CD4-positive, alpha-beta memory T cell (primary cell): ENCODE results near the gene GYG2. TPM values are rescaled to one million over a fixed set of nuclear protein-coding genes. Genes with fewer than 3 reads are reported as not detected.
A peak's percentile ranks its signal among the peaks of the same experiment; 100 is the strongest.
"Not testable (repeated sequence)": the region's sequence is repeated elsewhere in the genome, so short reads cannot be mapped to it uniquely, and the experiment has no call there.

Experiments used
- CTCF ChIA-PET: fragments of 350-600 bp; sonication (Branson Sonifier 250); formaldehyde crosslinking; loops from one replicate; lab custom pipeline; 2021; ENCODE audit warnings: inconsistent platforms; ENCODE audit not compliant: partially characterized antibody; lab: Charles Lee
- POLR2A ChIA-PET: fragments of 350-600 bp; sonication (Branson Sonifier 250); formaldehyde crosslinking; loops from one replicate; lab custom pipeline; 2021; ENCODE audit not compliant: partially characterized antibody; lab: Charles Lee
- DNase-seq, 5 donors: peaks; one replicate each; pipeline versions ENCODE4 v3.0.0 to v3.0.0-alpha.2; 2020 to 2022; ENCODE audit warnings: mixed read lengths in 1 of 5
- H3K27ac ChIP-seq: one replicate; pipeline ENCODE4 v1.7.0; 2013; ENCODE audit warnings: low read depth, low read length
- H3K27me3 ChIP-seq: 2 replicates; pipeline ENCODE4 v1.7.0; 2013; ENCODE audit warnings: mild to moderate bottlenecking, low read length, moderate library complexity; ENCODE audit not compliant: insufficient read depth
- H3K36me3 ChIP-seq: 2 replicates; pipeline ENCODE4 v1.7.0; 2013; ENCODE audit warnings: mild to moderate bottlenecking, low read length, moderate library complexity; ENCODE audit not compliant: insufficient read depth
- H3K4me1 ChIP-seq: 2 replicates; pipeline ENCODE4 v1.7.0; 2013; ENCODE audit warnings: mild to moderate bottlenecking, low read length, moderate library complexity; ENCODE audit not compliant: insufficient read depth
- H3K4me3 ChIP-seq, 2 donors: one replicate each; pipeline ENCODE4 v1.7.0; 2013; ENCODE audit warnings: low read length in 2 of 2, mild to moderate bottlenecking in 1 of 2
- H3K9me3 ChIP-seq, 2 donors: one replicate each; pipeline ENCODE4 v1.7.0; 2013; ENCODE audit warnings: low read length in 2 of 2, control low read depth in 1 of 2; ENCODE audit not compliant: control insufficient read depth in 1 of 2
- H3K27ac Mint-ChIP-seq, 7 donors: one replicate each; pipeline ENCODE4 v1.8.0; 2020 to 2021; ENCODE audit warnings: mixed read lengths in 7 of 7, mild to moderate bottlenecking in 6 of 7, inconsistent platforms in 3 of 7, moderate library complexity in 3 of 7
- H3K27me3 Mint-ChIP-seq, 2 donors: one replicate each; pipeline ENCODE4 v1.8.0; 2020 to 2021; ENCODE audit warnings: mixed read lengths in 2 of 2
- H3K36me3 Mint-ChIP-seq, 2 donors: one replicate each; pipeline ENCODE4 v1.8.0; 2020 to 2021; ENCODE audit warnings: mixed read lengths in 2 of 2, inconsistent platforms in 1 of 2, mild to moderate bottlenecking in 1 of 2
- H3K4me1 Mint-ChIP-seq, 4 donors: one replicate each; pipeline ENCODE4 v1.8.0; 2020 to 2021; ENCODE audit warnings: mixed read lengths in 4 of 4, mild to moderate bottlenecking in 1 of 4
- H3K4me3 Mint-ChIP-seq, 8 donors: one replicate each; pipeline ENCODE4 v1.8.0; 2020 to 2021; ENCODE audit warnings: mixed read lengths in 8 of 8, mild to moderate bottlenecking in 7 of 8, moderate library complexity in 6 of 8, inconsistent platforms in 3 of 8
- H3K9me3 Mint-ChIP-seq, 8 donors: one replicate each; pipeline ENCODE4 v1.8.0; 2020 to 2021; ENCODE audit warnings: mixed read lengths in 8 of 8, mild to moderate bottlenecking in 5 of 8, inconsistent platforms in 3 of 8, moderate library complexity in 1 of 8
- intact Hi-C: fragments of 100-400 bp; cut with micrococcal nuclease; formaldehyde crosslinking; loops from one replicate; pipeline ENCODE4 v1.15.1; 2023
- polyA plus RNA-seq, 2 donors: library from polyadenylated mRNA; unstranded; fragments of 300-500 nt; fragmentation: Illumina TruSeq; gene quantifications; one replicate each; pipeline ENCODE4 v1.2.3, GENCODE V29; 2021
- total RNA-seq, 2 experiments: library from RNA; stranded (reverse); gene quantifications; one replicate each; pipeline ENCODE4 v1.2.3, GENCODE V29; 2021

Gene GYG2
- total and polyA plus RNA-seq, 4 experiments from 2014 or later: not detected

DNA sequence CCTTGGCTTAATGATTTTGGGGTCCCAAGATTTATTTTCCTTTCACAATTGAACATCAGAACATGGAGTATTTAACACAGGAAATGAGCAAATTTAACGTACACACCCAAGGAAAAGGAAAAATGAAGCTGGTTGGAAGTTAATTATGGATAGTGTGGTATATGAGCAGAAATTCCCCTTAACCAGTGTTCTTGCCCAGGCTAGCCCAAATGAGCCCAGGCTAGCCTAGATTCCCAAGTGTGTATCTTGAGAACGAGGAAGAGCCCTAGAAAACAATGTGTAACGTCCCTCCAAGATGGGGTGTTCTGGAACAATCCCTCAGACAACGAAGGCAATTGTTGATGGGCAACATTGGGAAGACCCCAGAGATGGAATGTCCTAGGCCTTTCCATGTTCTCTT lies 43.2 kb upstream of the GYG2 start:
- H3K4me1 Mint-ChIP-seq: peaks cover 8 to 14% (median 10%) of the 10 kb centered on the region in 4 donors
- ChIA-PET POLR2A (no interaction called here), CTCF (no interaction called here)
- H3K27me3 Mint-ChIP-seq: peaks cover 0 to 2% of the 10 kb centered on the region in 2 donors
- intact Hi-C loops: no loop called here
- H3K36me3 Mint-ChIP-seq: no peaks in the 10 kb centered on the region
- Histone ChIP-seq H3K4me1 (no peaks in the 10 kb centered on the region), H3K4me3 (no peak overlapping the region), H3K27ac (no peak overlapping the region), H3K27me3 (no peaks in the 10 kb centered on the region), H3K9me3 (no peaks in the 10 kb centered on the region), H3K36me3 (no peaks in the 10 kb centered on the region)
- no peak overlapping the region for H3K4me3 Mint-ChIP-seq
- peaks cover 0 to 2% (median 0%) of the 10 kb centered on the region in 8 donors for H3K9me3 Mint-ChIP-seq
- no peak for DNase-seq
- H3K27ac Mint-ChIP-seq: no peak overlapping the region

GRCh38 chrX:2788980-2789379 lies 39.8 kb upstream of the GYG2 start:
- no peak overlapping the region for H3K4me3 Mint-ChIP-seq
- Histone ChIP-seq H3K9me3 (no peaks in the 10 kb centered on the region), H3K4me3 (no peak overlapping the region), H3K36me3 (no peaks in the 10 kb centered on the region), H3K27me3 (no peaks in the 10 kb centered on the region), H3K27ac (no peak overlapping the region), H3K4me1 (no peaks in the 10 kb centered on the region)
- peaks cover 0 to 3% of the 10 kb centered on the region in 2 donors for H3K27me3 Mint-ChIP-seq
- H3K4me1 Mint-ChIP-seq: no peaks in the 10 kb centered on the region
- peaks cover 0 to 5% of the 10 kb centered on the region in 2 donors for H3K36me3 Mint-ChIP-seq
- H3K27ac Mint-ChIP-seq: no peak overlapping the region
- ChIA-PET POLR2A (no interaction called here), CTCF (no interaction called here)
- no peak for DNase-seq
- intact Hi-C loops: no loop called here
- H3K9me3 Mint-ChIP-seq: peaks cover 0 to 2% (median 0%) of the 10 kb centered on the region in 8 donors

- DNase-seq: no peak
- no peaks in the 10 kb centered on the region for H3K4me1 Mint-ChIP-seq
- no peak overlapping the region for H3K27ac Mint-ChIP-seq
- peaks cover 0 to 2% (median 0%) of the 10 kb centered on the region in 8 donors for H3K9me3 Mint-ChIP-seq
- Histone ChIP-seq H3K27me3 (no peaks in the 10 kb centered on the region), H3K4me3 (no peak overlapping the region), H3K9me3 (no peaks in the 10 kb centered on the region), H3K27ac (no peak overlapping the region), H3K36me3 (no peaks in the 10 kb centered on the region), H3K4me1 (no peaks in the 10 kb centered on the region)
- H3K27me3 Mint-ChIP-seq: peaks cover 0 to 3% of the 10 kb centered on the region in 2 donors
- ChIA-PET CTCF (no interaction called here), POLR2A (no interaction called here)
- intact Hi-C loops: no loop called here
- H3K4me3 Mint-ChIP-seq: no peak overlapping the region
- H3K36me3 Mint-ChIP-seq: peaks cover 0 to 5% of the 10 kb centered on the region in 2 donors
Measured at GRCh38 chrX:2789569-2789968, 39.2 kb upstream of the GYG2 start.

DNA sequence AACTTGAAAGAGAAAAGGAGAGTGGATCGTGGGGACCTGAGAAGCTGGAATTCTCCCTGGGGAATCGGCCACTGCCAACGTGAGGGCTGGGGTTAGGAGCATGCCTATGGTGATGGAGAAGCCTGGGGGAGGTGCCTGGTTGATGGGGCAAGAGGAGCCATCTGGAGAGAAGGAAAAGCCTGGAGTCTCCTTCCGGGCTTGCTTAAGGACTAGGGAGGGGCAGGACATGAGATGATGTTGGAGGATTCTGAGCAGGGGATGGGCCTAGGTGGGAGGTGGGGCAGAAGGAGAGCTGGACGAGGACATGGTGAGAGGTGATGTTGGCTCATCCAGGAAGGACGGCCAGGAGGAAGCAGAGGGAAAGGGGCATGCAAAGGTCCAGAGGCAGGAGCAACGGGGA lies 35.0 kb upstream of the GYG2 start:
- Mint-ChIP-seq H3K4me3 (no peak overlapping the region), H3K36me3 (peaks cover 0 to 5% of the 10 kb centered on the region in 2 donors), H3K27me3 (peaks cover 0 to 1% of the 10 kb centered on the region in 2 donors), H3K27ac (peak overlapping the region in 1 of 7 donors; percentile 71), H3K4me1 (no peaks in the 10 kb centered on the region), H3K9me3 (peaks cover 0 to 2% (median 0%) of the 10 kb centered on the region in 8 donors)
- POLR2A ChIA-PET: no interaction called here
- Histone ChIP-seq H3K4me1 (no peaks in the 10 kb centered on the region), H3K27ac (no peak overlapping the region), H3K9me3 (no peaks in the 10 kb centered on the region), H3K4me3 (no peak overlapping the region), H3K36me3 (no peaks in the 10 kb centered on the region), H3K27me3 (no peaks in the 10 kb centered on the region)
- CTCF ChIA-PET: no interaction called here
- intact Hi-C loops: no loop called here
- DNase-seq: no peak

- H3K9me3 ChIP-seq: no peaks in the 10 kb centered on the region
- peaks cover 0 to 2% (median 0%) of the 10 kb centered on the region in 8 donors for H3K9me3 Mint-ChIP-seq
- intact Hi-C loops: no loop called here
- DNase-seq: no peak
- no peak overlapping the region for H3K4me3 ChIP-seq
- H3K4me1 ChIP-seq: no peaks in the 10 kb centered on the region
- H3K27ac Mint-ChIP-seq: no peak overlapping the region
- H3K4me3 Mint-ChIP-seq: no peak overlapping the region
- H3K36me3 ChIP-seq: no peaks in the 10 kb centered on the region
- H3K4me1 Mint-ChIP-seq: no peaks in the 10 kb centered on the region
- peaks cover 0 to 5% of the 10 kb centered on the region in 2 donors for H3K36me3 Mint-ChIP-seq
- POLR2A ChIA-PET: no interaction called here
- no peaks in the 10 kb centered on the region for H3K27me3 ChIP-seq
- CTCF ChIA-PET: no interaction called here
- no peak overlapping the region for H3K27ac ChIP-seq
- H3K27me3 Mint-ChIP-seq: peaks cover 0 to 1% of the 10 kb centered on the region in 2 donors
Measured at GRCh38 chrX:2794336-2794735, 34.4 kb upstream of the GYG2 start.

DNA sequence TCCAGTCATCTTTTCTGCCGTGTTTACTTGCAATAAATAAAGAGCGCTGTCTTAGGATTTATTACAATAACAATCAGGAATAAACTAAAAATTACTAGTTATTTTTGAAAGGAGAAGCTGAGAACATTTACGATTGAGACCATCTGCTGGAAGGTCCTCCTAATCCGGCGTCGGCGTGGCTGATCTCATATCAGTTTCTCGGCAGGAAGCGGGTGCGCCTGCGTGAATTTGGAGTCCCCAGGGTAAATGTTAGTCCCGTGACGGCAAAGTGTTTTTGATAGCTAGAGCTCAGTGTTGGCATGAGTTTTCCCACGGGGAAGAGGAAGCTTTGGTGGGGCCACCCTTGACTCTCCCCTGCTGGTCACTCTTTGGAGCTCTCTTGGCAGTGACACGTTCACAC lies 31.9 kb upstream of the GYG2 start:
- H3K4me1 ChIP-seq, H3K27me3 Mint-ChIP-seq, H3K27ac Mint-ChIP-seq, CTCF ChIA-PET, H3K36me3 Mint-ChIP-seq, DNase-seq, POLR2A ChIA-PET, H3K27me3 ChIP-seq, H3K36me3 ChIP-seq, H3K4me3 ChIP-seq, H3K9me3 ChIP-seq, H3K4me1 Mint-ChIP-seq, H3K27ac ChIP-seq, intact Hi-C loops, H3K9me3 Mint-ChIP-seq: not testable (repeated sequence)
- peak overlapping the region in 2 of 8 donors; percentile 40 to 43 for H3K4me3 Mint-ChIP-seq

GRCh38 chrX:2799369-2799768 lies 29.4 kb upstream of the GYG2 start:
- Histone ChIP-seq H3K27ac (no peak overlapping the region), H3K36me3 (no peaks in the 10 kb centered on the region), H3K4me1 (no peaks in the 10 kb centered on the region), H3K9me3 (no peaks in the 10 kb centered on the region), H3K27me3 (no peaks in the 10 kb centered on the region), H3K4me3 (no peak overlapping the region)
- no peak for DNase-seq
- ChIA-PET POLR2A (no interaction called here), CTCF (no interaction called here)
- Mint-ChIP-seq H3K4me3 (no peak overlapping the region), H3K4me1 (no peaks in the 10 kb centered on the region), H3K36me3 (no peaks in the 10 kb centered on the region), H3K9me3 (peaks cover 0 to 2% (median 0%) of the 10 kb centered on the region in 8 donors), H3K27me3 (peaks cover 0 to 2% of the 10 kb centered on the region in 2 donors), H3K27ac (no peak overlapping the region)
- intact Hi-C loops: no loop called here

GRCh38 chrX:2799980-2800379 lies 28.8 kb upstream of the GYG2 start:
- POLR2A ChIA-PET, H3K27me3 ChIP-seq, CTCF ChIA-PET, intact Hi-C loops, H3K4me1 ChIP-seq, H3K4me1 Mint-ChIP-seq, H3K27me3 Mint-ChIP-seq, H3K4me3 Mint-ChIP-seq, H3K36me3 ChIP-seq, H3K27ac ChIP-seq, H3K4me3 ChIP-seq, H3K36me3 Mint-ChIP-seq, H3K9me3 Mint-ChIP-seq, H3K9me3 ChIP-seq, H3K27ac Mint-ChIP-seq, DNase-seq: not testable (repeated sequence)
